GM12873 (cell line): ENCODE measurements around the gene RAMP1.

ENCODE experiments used
- CTCF ChIP-seq: IDR thresholded peaks from 2 replicates; pipeline ENCODE4 v1.5.1; 2012; ENCODE audit warnings: low read depth, mild to moderate bottlenecking, moderate library complexity, low read length, control low read depth; ENCODE audit not compliant: insufficient read depth; ENCODE audit errors: missing control alignments

RAMP1 gene

GRCh38 chr2:237927135-237927534, 67.7 kb downstream of the RAMP1 start:
- no peak for TF ChIP-seq CTCF

- no peak for TF ChIP-seq CTCF
These were observed 68.6 kb downstream of the RAMP1 start for GRCh38 chr2:237927986-237928385.

- TF ChIP-seq CTCF, result no peak
These were observed 70.6 kb downstream of the RAMP1 start for GRCh38 chr2:237929979-237930378.

GRCh38 chr2:237931205-237931721, 71.8 kb downstream of the RAMP1 start:
- TF ChIP-seq CTCF, result no peak

- no peak for TF ChIP-seq CTCF
These were observed 73.3 kb downstream of the RAMP1 start for GRCh38 chr2:237932731-237933131.

- no peak for TF ChIP-seq CTCF
These were observed 74.8 kb downstream of the RAMP1 start for GRCh38 chr2:237934186-237934585.

- TF ChIP-seq CTCF, result no peak
These were observed 76.5 kb downstream of the RAMP1 start for GRCh38 chr2:237935740-237936452.
